Right ventricle myocardium superior (tissue), 1 donor: ENCODE measurements around the gene KRT82. TPM values are rescaled to one million over a fixed set of nuclear protein-coding genes. Genes with fewer than 3 reads are reported as not detected.

Experiments used
- ATAC-seq: fragments of 200-7000 bp; cut with Tn5 transposase; one replicate; pipeline ENCODE4 v1.9.1; 2020; ENCODE audit warnings: mild to moderate bottlenecking; ENCODE audit not compliant: poor library complexity
- DNase-seq: peaks from one replicate; pipeline ENCODE4 v3.0.0-alpha.2; 2020
- intact Hi-C: fragments of 100-400 bp; cut with DNase I; formaldehyde crosslinking; loops from one replicate; pipeline ENCODE4 v1.11.2; 2022
- total RNA-seq: library from RNA; stranded (reverse); fragmentation: NEBNext Ultra II Directional; extraction: Animal tissue kit (Norgen Biotek cat#: 25700); gene quantifications from one replicate; pipeline ENCODE4 v1.2.1, GENCODE V29; 2021
- donor health status: DM: no; HTN: yes; CAD: no; lungs with severe emphysema.

KRT82 gene
- total RNA-seq, 1 donor from 2014 or later, result not detected

DNA sequence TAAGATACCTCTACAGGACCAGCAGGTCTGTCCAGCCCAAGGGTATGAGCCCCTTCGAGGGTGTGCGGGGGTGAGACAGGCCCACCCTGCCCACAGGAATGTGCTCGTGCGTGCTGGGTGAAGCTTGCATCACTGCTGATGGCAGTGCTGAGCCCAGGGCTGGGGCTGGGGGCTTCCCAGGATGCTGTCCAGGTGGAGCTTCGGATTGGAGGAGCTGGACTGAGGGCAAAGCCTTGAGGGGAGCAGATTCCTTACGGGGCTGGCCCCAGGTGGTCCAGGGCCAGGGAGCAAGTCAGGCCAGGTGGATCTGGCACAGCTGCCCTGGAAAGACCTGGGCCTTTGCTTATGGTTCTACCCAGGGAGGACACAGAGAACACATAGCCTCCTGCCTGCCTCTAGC lies 36.3 kb downstream of the KRT82 start:
- intact Hi-C loops, result loop anchor here (5.0 to 10.0 kb wide), 2 partner anchors 145 to 507 kb away; no protein-coding TSS in a partner anchor
- ATAC-seq (no peak), DNase-seq (no peak)

DNA sequence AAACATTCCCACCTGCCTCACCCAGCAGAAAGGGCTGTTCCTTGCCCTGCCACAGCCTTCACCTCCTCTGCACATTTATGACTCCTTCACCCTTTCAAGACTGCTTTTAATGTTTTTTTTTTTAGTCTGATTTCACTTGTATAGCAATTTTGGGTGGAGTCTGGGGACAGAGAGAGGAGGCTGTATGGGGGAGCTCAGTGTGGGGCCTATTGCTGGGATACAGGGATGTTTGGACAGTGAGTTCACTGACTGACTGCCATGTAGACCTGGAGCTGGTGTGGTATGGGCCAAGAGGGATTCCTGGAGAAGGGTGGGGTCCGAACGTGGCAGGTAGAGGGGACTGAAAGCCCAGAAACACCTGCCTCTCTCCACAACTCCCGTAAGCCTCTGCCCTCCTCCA lies 36.9 kb downstream of the KRT82 start:
- no peak for DNase-seq
- intact Hi-C loops, result loop anchor here (10.0 kb wide), 1 partner anchor 146 kb away; no protein-coding TSS in a partner anchor

GRCh38 chr12:52368508-52368907 lies 37.6 kb downstream of the KRT82 start:
- DNase-seq, result no peak
- intact Hi-C loops, result loop anchor here (10.0 kb wide), 1 partner anchor 146 kb away; no protein-coding TSS in a partner anchor

More for the DNA sequence above, 36.9 kb downstream of the KRT82 start:
- no peak for ATAC-seq

DNA sequence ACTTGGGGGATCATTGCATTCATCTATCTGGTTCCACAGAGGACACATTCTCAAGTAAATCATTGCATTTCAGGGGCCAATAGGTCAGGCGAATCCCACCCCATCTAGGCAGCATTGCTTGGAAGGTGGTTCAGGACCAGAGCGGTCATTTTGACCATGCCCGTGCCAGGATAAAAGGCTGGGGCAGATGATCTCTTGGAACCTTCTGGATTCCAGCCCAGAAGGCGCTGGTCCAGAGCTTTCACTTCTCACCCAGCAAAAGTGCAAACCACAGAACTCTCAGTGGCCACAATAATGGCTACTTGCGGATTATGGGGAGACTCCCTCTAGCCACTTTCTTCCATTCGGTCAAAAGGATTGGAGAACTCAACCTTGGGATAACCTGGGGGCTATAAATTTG lies 38.3 kb downstream of the KRT82 start:
- ATAC-seq (no peak), DNase-seq (no peak)
- intact Hi-C loops, result loop anchor here (10.0 kb wide), 1 partner anchor 147 kb away; no protein-coding TSS in a partner anchor

More at GRCh38 chr12:52368508-52368907, 37.6 kb downstream of the KRT82 start:
- ATAC-seq, result no peak

DNA sequence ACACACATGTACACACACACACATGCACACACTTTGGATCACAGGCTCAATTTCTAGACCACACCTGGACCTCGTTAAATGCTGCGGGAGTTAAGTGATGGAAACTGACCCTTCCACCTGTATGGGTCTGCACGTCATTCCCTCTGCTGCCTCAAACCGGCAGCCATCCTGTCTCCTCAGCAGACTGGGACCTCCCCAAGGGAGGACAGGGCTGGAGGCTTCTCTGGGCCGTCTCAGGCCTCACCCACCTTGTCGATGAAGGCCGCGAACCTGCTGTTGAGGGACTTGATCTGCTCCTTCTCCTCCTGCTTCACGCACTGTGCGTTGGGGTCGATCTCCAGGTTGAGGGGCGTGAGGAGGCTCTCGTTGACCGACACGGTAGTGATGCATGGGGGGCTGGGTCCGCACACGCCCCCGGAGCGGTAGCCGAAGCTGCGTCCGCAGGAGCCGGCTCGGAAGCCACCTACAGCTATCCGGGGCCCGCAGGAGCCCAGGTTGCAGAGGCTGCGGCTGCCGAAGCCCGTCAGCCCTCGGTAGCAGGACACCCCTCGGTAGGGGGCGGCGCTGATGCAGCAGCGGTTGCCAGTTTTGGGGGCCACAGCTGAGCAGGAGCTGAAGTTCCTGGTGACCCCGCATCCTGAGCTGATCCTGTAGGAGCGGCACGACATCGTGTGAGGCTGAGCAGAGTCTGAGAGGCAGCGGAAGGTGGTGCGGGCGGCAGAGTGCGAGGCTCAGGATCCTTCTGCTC lies 39.2 kb downstream of the KRT82 start, which contains the start of gene KRT85:
Gene KRT85, minus strand, starts transcription at position 744 of the 748 bp plus-strand sequence. Its CDS starts 76 bp downstream, at position 668.
- intact Hi-C loops, result loop anchor here (10.0 kb wide), 1 partner anchor 148 kb away; no protein-coding TSS in a partner anchor
- no peak for ATAC-seq
- DNase-seq, result no peak

GRCh38 chr12:52364901-52365489 lies 41.1 kb downstream of the KRT82 start:
- ATAC-seq (no peak), DNase-seq (no peak)
- intact Hi-C loops, result loop anchor here (10.0 kb wide), 1 partner anchor 150 kb away; no protein-coding TSS in a partner anchor

- no peak for DNase-seq
- intact Hi-C loops, result loop anchor here (10.0 kb wide), 1 partner anchor 151 kb away; no protein-coding TSS in a partner anchor
- ATAC-seq, result no peak
Measured at GRCh38 chr12:52364061-52364460, 42.1 kb downstream of the KRT82 start.

DNA sequence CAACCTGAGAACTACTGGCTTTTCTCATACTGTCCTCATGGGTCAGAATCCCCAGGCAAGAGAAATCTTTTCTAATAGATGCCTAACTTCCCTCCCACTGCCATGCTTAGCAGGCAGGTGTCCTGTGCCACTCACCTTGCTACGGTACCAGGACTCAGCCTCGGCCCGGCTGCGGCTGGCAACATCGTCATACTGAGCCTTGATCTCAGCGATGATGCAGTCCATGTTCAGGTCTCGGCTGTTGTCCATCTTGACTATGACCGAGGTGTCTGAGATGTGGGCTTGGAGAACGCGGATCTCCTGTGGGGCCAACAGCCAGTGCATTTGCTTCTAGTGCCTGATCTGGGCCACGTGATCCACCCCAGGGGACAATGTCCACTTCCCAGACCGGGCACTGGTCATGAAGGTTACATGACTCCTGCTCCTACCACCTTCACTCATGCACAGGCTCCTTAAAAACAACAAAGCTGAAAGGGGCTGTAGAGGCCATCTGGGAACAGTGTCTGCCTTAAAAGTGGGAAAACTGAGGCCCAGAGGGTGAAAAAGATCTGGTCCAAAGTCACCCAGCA lies 42.9 kb downstream of the KRT82 start:
- no peak for ATAC-seq
- intact Hi-C loops, result loop anchor here (10.0 kb wide), 1 partner anchor 152 kb away; no protein-coding TSS in a partner anchor

DNA sequence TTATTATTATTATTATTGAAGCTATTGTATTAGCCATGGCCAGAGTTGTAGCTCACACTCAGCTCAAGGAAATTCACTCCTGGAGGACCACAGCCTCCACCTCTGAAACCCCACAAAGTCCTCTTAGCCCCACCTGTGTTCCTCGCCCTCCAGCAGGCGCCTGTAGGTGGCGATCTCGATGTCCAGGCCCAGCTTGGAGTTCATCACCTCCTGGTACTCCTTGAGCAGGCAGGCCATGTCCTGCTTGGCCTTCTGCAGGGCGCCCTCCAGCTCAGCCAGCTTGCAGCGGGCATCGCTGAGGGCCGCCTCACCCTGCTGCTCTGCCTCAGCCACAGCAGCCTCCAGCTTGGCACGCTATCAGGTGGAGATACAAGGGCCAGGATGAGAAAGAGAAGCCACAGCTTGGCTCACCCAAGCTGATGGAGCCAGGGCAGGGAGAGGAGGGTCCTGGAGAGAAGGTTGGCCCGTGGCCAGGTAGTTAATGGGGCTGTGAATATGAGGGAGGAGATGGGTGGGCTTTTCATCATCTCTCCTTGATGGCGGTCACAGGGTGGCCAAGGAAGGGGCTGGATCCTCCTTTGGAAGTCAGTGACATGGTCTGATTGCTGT lies 43.9 kb downstream of the KRT82 start:
- no peak for DNase-seq
- intact Hi-C loops, result loop anchor here (10.0 kb wide), 1 partner anchor 153 kb away; no protein-coding TSS in a partner anchor
- ATAC-seq, result no peak

More for the DNA sequence above, 42.9 kb downstream of the KRT82 start:
- DNase-seq, result no peak

GRCh38 chr12:52361553-52361952 lies 44.6 kb downstream of the KRT82 start:
- intact Hi-C loops, result loop anchor here (10.0 kb wide), 1 partner anchor 153 kb away; no protein-coding TSS in a partner anchor
- DNase-seq (no peak), ATAC-seq (no peak)

- intact Hi-C loops, result loop anchor here (10.0 kb wide), 1 partner anchor 154 kb away; no protein-coding TSS in a partner anchor
- DNase-seq (no peak), ATAC-seq (no peak)
Measured at GRCh38 chr12:52360663-52361271, 45.4 kb downstream of the KRT82 start.

DNA sequence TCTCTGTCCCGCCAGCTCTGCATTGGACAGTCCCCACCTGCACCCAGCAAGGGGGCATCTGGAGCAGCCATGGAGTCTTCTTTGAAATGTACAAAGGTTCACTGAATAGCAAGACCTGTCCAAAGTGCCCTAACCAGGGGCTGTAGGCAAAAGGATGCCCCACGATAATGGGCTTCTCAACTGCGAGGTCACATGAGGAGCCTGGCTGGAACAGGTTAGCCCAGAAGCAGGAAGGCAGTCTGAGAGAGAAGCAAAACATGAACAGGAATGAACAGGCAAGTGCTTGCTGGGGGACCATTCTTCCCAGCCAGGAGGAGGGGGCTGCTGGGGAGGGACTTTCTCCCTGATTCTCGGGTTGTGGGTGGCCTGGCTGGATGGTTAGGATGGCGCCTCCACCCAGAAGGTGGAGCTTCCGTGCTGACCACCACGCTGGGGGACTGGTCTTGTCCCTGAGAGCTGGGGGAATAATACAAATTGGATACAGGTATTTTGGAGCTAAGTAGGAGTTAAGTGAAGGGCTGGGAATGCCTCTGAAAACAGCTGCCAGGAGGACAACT lies 46.0 kb downstream of the KRT82 start:
- ATAC-seq (no peak), DNase-seq (no peak)
- intact Hi-C loops, result loop anchor here (10.0 kb wide), 1 partner anchor 155 kb away; no protein-coding TSS in a partner anchor

DNA sequence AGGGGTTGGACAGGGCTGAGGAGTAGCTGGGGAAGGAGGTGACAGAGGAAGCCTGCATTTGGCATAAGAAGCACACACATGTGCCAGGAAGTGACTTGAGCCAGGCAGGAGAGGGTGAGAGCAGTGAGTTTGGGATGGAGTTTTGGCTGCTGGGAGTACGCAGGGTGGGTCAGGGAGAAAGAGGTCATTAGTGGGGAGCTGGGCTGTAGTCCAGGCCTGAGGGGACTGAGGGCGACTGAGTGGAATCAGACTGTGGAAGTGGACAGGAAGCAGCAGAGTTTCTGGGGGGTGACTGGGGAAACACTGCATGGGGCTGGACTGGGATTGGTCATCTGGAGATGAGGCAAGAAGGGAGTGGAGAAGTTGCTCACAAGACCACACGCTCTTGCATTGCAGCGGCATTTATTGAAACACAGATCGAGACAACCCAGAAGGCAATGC lies 46.5 kb downstream of the KRT82 start:
- ATAC-seq, result no peak
- intact Hi-C loops, result loop anchor here (10.0 kb wide), 1 partner anchor 155 kb away; no protein-coding TSS in a partner anchor
- no peak for DNase-seq

DNA sequence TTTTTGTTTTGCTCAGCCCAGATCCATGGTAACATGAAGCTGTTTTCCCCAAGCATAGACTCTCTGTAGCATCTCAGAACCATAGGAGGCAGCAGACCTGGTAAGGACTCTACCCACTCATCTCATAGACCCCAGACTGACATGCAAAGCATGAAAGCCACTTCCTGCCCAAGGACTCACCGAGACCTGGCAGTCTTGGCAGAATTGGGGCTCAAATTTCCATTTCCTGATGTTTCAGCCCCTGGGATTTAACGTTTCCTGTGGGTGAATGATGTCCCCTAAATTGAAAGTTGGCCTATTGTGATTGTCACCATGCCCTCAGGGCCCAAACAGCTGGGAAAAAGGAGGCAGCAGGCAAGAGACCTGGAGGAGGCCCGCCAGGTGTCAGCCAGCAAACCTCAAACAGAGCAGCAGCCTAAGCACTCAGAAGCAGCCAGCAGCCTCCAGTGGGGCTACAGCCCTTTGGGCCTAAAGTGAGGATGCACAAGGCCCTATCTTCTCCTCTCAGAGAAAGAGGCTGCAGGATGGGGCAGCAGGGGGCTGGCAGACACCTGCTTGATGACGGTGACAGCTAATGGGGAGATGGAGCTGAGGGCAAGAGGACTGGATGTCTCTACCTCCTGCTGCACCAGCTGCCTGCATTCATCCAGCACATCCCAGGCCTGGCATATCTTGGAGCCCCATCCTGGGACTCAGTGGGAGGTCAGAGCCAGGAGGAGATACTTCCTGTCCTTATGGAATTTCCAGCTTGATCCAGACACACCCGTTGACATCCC lies 47.4 kb downstream of the KRT82 start:
- ATAC-seq (no peak), DNase-seq (no peak)
- intact Hi-C loops, result no loop called here

DNA sequence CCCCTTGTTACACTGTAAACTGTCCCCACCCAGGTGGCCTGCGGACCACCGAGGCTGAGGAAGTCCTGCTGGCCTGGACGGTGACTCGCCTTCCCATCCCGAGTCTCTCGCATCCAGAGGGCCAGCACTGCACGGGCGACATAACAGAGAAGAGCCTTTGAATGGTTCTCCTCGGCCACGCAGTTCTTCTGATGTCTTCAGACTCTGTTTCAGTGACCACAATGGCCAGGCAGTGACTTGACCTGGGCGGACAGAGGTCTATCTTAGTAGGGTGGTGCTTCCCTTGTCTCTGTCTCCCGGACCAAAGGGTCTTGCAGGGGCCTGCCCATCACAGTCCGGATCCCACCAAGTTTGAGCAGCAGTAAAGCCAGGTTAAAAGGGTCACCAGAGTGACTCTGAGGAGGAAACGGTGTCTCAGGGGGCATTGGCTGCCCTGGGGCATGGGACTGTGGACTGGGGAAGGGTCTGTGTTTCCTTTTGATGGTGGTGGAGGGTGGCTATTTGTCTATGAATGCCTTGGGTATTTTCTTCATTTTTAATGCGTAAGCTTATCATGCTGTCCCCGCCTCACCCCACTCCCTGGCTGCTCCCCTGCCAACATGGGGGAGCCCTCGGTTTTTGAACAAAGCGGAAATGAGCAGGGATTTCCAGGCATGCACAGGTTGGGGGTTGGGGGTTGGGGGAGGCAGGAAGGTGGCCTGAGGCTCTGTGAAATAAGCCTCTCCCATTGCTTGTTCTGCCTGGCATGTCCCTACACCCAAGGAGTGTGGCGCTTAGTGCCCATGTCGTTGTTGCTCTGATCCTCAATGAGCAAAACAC lies 49.2 kb downstream of the KRT82 start:
- DNase-seq (no peak), ATAC-seq (no peak)
- intact Hi-C loops, result no loop called here

DNA sequence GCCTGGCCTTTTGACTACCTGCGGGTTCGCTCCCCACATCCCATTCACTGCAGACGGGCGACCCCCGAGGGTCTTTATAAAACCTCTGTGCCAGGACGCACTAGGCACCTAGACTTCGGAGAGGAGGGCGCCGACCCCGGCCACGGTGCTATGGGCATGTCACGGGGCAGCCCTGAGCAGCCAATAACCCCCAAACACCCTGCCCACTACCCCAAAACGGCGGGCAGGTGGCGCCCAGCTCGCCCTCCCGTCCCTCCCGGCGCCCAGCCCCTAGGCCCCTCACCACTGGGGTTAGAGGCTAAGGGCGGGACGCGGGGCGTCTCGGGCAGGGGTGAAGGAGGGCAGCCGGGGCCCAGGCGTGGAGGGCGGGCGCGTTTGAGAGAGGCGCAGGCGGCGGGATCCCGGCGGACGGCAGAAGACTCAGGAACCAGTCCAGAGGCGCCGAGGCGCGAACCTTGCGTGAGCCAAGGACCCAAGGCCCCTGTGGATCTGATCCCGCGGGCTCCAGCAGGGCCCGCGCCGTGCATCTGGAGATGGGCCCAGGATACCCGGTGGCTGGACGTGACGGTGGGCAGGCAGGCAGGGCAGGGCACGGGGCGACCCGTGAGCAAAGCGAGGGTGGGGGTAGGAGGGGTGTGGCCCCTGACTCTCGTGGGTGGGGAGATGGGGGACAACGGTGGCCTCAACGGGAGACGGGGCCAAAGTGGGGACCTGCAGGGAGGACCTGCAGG lies 49.9 kb downstream of the KRT82 start:
- intact Hi-C loops, result no loop called here
- DNase-seq (no peak), ATAC-seq (no peak)
